ENCODE measurements around the gene PAM. TPM values are rescaled to one million over a fixed set of nuclear protein-coding genes. Genes with fewer than 3 reads are reported as not detected.

PAM gene
- total RNA-seq, 2 experiments from 2014 or later, result 63.4 to 65.8 TPM

DNA sequence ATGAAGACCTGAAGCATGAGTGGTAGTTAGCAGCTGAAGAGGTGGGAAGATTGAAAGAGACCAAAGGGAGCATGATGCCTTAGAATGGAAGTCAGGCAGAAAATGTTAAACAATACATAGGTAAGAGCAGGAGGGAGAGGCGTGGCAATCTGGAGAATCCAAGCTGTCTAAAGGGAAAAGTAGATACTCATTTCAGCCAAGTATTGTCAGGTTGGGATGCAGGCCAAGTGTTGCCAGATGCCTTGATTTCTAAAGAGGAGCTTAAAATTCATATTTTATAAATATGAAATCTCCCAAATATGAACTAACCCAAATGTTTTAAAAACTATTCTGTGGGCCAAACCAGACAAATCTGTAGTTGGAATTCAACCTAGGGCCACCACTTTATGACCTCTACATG is 4.2 kb downstream of the PAM start:
- Mint-ChIP-seq H3K4me3 (peak overlapping the region; percentile 29), H3K27ac (peak overlapping the region; percentile 75), H3K9me3 (no peaks in the 10 kb centered on the region), H3K36me3 (ENCODE audit: low read depth) (peaks cover 15% of the 10 kb centered on the region), H3K4me1 (ENCODE audit: low read depth) (peaks cover 71% of the 10 kb centered on the region), H3K27me3 (no peaks in the 10 kb centered on the region)
- DNase-seq, result no peak
- ChIA-PET CTCF (interaction anchor here (1.1 to 6.3 kb wide), 3 partner anchors 11 to 78 kb away, joined by 3 to 36 read pairs (median 3); no protein-coding TSS in a partner anchor), POLR2A (interaction anchor here (0.7 to 0.8 kb wide), 2 partner anchors 45 to 183 kb away, joined by 3 read pairs; no protein-coding TSS in a partner anchor)
- ATAC-seq, result no peak
- TF ChIP-seq, protein P1, sequence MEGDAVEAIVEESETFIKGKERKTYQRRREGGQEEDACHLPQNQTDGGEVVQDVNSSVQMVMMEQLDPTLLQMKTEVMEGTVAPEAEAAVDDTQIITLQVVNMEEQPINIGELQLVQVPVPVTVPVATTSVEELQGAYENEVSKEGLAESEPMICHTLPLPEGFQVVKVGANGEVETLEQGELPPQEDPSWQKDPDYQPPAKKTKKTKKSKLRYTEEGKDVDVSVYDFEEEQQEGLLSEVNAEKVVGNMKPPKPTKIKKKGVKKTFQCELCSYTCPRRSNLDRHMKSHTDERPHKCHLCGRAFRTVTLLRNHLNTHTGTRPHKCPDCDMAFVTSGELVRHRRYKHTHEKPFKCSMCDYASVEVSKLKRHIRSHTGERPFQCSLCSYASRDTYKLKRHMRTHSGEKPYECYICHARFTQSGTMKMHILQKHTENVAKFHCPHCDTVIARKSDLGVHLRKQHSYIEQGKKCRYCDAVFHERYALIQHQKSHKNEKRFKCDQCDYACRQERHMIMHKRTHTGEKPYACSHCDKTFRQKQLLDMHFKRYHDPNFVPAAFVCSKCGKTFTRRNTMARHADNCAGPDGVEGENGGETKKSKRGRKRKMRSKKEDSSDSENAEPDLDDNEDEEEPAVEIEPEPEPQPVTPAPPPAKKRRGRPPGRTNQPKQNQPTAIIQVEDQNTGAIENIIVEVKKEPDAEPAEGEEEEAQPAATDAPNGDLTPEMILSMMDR (IDR thresholded peaks at IDR 0.05), result no peak
- intact Hi-C loops (cut with micrococcal nuclease), result no loop called here

DNA sequence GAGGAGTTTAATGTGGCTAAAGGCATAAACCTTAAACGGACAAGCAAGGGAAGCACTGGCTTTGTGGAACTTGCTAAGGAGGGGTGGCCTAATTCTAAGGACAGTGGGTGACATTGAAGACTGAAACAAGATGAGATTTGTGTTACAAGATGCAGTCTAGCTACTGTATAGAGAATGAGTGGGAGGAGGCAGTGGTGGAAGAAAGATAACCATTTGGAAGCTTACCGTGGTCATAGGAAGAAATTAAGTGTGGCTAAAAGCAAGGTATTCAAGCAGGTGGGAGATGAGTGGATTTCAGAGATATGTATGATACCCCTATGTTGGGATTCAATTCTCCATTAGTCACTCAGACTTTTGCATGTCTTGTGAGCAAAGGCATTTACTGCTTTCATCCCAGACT is 4.6 kb downstream of the PAM start:
- no peak for ATAC-seq
- ChIA-PET POLR2A (interaction anchor here (0.7 to 0.8 kb wide), 2 partner anchors 45 to 182 kb away, joined by 3 read pairs; no protein-coding TSS in a partner anchor), CTCF (interaction anchor here (1.3 to 6.3 kb wide), 2 partner anchors 12 to 21 kb away, joined by 3 to 36 read pairs; no protein-coding TSS in a partner anchor)
- intact Hi-C loops (cut with micrococcal nuclease), result loop anchor here (10.0 kb wide), 1 partner anchor 365 kb away; the partner anchor contains the start of genes GIN1 and PPIP5K2
- peaks cover 18% of the 10 kb centered on the region for H3K36me3 Mint-ChIP-seq (ENCODE audit: low read depth)
- H3K27me3 Mint-ChIP-seq, result no peaks in the 10 kb centered on the region
- H3K9me3 Mint-ChIP-seq, result no peaks in the 10 kb centered on the region
- no peak for DNase-seq
- H3K4me3 Mint-ChIP-seq, result peak overlapping the region; percentile 6
- TF ChIP-seq, protein P1 (IDR thresholded peaks at IDR 0.05), result no peak
- peaks cover 73% of the 10 kb centered on the region for H3K4me1 Mint-ChIP-seq (ENCODE audit: low read depth)
- H3K27ac Mint-ChIP-seq, result peak overlapping the region; percentile 57

DNA sequence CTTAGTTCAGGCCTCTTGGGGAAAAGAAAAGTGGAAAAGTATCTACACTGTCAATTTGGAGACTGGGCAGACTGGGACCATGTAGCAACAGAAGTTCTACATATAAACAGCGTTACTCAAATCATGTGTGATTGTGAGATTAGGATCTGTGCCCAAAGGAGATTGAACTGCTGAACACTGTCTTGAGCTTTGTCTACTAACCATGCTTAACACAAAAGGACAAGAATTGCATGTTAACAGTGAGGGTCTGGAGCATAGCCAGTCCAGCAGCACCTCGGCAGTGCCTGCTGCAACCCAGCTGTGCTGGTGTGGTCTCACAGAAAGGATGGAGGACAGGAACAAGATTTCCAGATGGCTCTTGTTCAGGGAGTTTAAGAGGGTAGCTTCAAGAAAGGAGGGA is 5.7 kb downstream of the PAM start:
- Mint-ChIP-seq H3K36me3 (ENCODE audit: low read depth) (peaks cover 26% of the 10 kb centered on the region), H3K9me3 (no peaks in the 10 kb centered on the region), H3K4me1 (ENCODE audit: low read depth) (peaks cover 84% of the 10 kb centered on the region), H3K27ac (peak overlapping the region; percentile 82), H3K27me3 (no peaks in the 10 kb centered on the region), H3K4me3 (peak overlapping the region; percentile 44)
- intact Hi-C loops (cut with micrococcal nuclease), result loop anchor here (10.0 kb wide), 1 partner anchor 364 kb away; the partner anchor contains the start of genes GIN1 and PPIP5K2
- CTCF ChIA-PET, result interaction anchor here (6.3 kb wide), 1 partner anchor 20 kb away, joined by 36 read pairs; no protein-coding TSS in a partner anchor
- no peak for ATAC-seq
- POLR2A ChIA-PET, result no interaction called here
- TF ChIP-seq, protein P1 (IDR thresholded peaks at IDR 0.05), result no peak
- no peak for DNase-seq

DNA sequence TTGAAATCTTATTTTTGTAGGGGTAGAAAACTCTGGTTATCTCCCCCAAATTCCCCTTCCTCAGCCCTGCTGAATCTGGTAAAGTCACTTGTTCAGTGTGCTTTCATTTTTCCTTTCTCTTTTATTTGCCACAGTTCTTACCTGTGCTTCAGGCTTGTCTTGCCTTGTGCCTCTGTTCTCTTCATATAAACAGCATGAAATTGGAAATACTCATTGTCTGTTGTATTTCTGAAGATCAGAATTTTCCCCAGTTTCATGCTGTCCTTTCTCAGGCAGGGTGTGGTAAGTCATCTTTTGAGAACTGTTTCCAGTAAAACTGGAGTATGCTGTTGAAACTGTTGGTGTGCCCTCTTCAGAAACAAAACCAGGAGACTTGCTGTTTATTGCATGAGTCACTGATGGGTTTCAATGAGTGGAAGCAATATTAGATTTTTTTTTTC is 7.0 kb downstream of the PAM start:
- H3K4me1 Mint-ChIP-seq (ENCODE audit: low read depth), result peaks cover 82% of the 10 kb centered on the region
- CTCF ChIA-PET, result interaction anchor here (0.7 to 2.1 kb wide), 3 partner anchors 10 to 29 kb away, joined by 3 to 5 read pairs (median 3); no protein-coding TSS in a partner anchor
- peaks cover 26% of the 10 kb centered on the region for H3K36me3 Mint-ChIP-seq (ENCODE audit: low read depth)
- H3K4me3 Mint-ChIP-seq, result peak overlapping the region; percentile 61
- TF ChIP-seq, protein P1 (IDR thresholded peaks at IDR 0.05), result no peak
- no peak for DNase-seq
- ATAC-seq, result peak; percentile 64
- H3K27ac Mint-ChIP-seq, result peak overlapping the region; percentile 82
- intact Hi-C loops (cut with micrococcal nuclease), result loop anchor here (2.0 to 10.0 kb wide), 2 partner anchors 17 to 363 kb away; partner anchors contain the start of genes GIN1 and PPIP5K2
- no peaks in the 10 kb centered on the region for H3K9me3 Mint-ChIP-seq
- POLR2A ChIA-PET, result interaction anchor here (4.5 kb wide), 1 partner anchor 7 kb away, joined by 20 read pairs; the partner anchor contains the start of gene PAM
- no peaks in the 10 kb centered on the region for H3K27me3 Mint-ChIP-seq
